ENCODE measurements around the gene MOGAT1.
"Not testable (repeated sequence)": the region's sequence is repeated elsewhere in the genome, so short reads cannot be mapped to it uniquely, and the experiment has no call there.

MOGAT1 gene

GRCh38 chr2:222670191-222671038 lies 1.0 kb upstream of the MOGAT1 start:
- DNase-seq (ENCODE audit: low read depth) = no peak

- DNase-seq (ENCODE audit: low read depth) = no peak
Measured at GRCh38 chr2:222672068-222672401, 577 bp downstream of the MOGAT1 start.

GRCh38 chr2:222673273-222673672 lies 1.8 kb downstream of the MOGAT1 start:
- no peak for DNase-seq (ENCODE audit: low read depth)

DNA sequence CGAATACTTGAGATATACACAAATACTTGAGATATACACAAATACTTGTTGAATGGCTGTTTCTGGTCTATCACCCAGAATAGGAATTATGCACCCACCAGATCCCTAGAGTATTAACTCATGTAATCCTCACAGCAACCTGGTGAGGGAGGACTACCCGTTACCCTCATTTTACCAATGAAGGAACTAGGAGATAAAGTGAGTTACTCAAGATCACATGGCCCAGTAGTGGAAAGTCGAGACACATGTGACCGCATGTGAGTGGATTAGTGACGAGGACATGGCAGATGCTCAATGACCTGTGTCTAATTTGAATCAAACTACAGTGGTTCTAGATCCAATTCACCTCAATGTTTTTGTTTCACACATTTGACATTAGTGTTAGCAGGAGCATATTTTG lies 2.4 kb downstream of the MOGAT1 start:
- DNase-seq (ENCODE audit: low read depth) = no peak

DNA sequence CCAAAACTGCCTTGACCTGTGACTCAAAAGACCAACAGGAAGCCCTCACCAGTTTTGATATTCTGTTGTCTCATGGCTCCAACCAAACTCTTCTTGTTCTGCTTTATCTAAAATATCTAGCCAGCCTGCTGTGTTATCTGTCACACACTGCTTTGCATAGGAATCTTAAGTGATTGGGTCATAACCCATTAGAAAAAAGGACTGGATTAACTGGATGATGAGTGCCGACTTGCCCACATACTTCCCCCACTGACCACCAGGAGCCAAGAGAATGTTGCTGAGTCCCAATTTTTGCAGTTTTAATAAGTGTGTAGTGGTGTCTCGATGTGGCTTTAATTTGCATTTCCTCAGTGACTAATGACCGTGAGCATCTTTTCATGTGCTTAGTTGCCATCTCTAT lies 6.5 kb downstream of the MOGAT1 start:
- DNase-seq (ENCODE audit: low read depth) = no peak

DNA sequence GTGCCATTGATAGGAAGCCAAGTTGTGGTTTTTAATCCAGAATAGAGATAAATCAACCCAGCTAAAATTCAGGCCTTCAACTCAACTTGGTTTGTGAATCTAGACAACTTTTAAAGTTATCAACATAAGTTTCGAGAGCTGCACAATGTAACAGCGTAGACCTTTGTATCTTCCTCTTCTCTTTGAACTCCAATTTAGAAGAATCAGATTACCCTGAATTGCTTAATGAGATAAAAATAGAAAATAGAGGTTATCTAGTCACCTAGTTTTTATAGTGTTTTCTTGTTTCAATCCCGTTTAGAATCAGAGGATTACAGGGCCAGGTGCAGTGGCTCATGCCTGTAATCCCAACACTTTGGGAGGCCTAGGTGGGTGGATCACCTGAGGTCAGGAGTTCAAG lies 12.3 kb downstream of the MOGAT1 start:
- DNase-seq (ENCODE audit: low read depth) = no peak

- DNase-seq (ENCODE audit: low read depth) = no peak
Measured at GRCh38 chr2:222686086-222686750, 14.8 kb downstream of the MOGAT1 start.

- DNase-seq (ENCODE audit: low read depth) = no peak
Measured at GRCh38 chr2:222688917-222689316, 17.5 kb downstream of the MOGAT1 start.

- no peak for DNase-seq (ENCODE audit: low read depth)
Measured at GRCh38 chr2:222689322-222689721, 17.9 kb downstream of the MOGAT1 start.

DNA sequence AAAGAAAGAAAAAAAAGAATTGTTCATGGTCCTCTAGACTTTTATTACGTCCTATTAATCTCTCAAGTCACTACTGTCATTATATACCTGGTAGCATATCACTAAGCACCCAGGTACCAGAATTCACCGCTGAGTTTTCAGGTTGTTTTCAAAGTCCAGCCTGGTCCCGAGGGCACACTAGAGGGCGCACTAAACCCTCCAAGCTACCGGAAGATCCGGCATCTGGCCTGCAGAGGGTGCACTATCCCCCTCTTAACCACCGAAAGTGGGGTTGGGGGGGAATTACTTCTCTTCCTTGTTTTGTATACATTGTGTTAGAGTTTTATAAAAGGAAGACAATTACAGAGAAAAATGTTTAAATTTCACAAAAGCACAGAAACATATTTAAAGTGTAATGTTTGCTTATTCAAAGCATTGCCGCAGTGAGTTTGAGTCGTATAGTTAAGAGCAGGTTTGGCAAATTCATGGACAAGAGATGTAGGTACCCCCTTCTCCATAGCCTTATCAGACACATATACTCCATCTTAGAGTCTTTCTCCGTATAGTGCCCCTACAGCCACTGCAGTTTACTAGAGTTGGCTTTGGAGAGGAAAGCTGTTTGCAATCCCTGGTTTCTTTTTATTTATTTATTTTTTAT lies 19.2 kb downstream of the MOGAT1 start:
- peak; percentile 38 for DNase-seq (ENCODE audit: low read depth)

GRCh38 chr2:222693413-222693812 lies 22.0 kb downstream of the MOGAT1 start:
- DNase-seq (ENCODE audit: low read depth) = not testable (repeated sequence)

DNA sequence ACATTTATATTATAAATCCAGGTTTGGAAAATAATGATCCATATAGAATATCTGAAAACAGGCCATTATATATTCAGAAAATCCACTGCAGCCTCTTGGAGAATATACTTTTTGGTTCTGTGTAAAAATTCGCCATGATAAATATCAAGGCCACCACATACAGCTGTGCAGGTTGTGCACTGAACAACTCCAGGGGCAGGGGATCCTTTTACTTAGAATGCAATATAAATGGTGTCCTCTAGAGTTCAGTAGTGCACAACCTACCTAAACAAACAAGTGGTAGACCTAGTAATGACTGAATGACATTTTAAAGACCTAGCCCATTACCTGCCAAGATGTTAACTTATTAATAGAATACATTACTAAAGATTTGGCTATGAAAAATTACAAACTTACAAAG lies 22.4 kb downstream of the MOGAT1 start:
- DNase-seq (ENCODE audit: low read depth) = no peak

DNA sequence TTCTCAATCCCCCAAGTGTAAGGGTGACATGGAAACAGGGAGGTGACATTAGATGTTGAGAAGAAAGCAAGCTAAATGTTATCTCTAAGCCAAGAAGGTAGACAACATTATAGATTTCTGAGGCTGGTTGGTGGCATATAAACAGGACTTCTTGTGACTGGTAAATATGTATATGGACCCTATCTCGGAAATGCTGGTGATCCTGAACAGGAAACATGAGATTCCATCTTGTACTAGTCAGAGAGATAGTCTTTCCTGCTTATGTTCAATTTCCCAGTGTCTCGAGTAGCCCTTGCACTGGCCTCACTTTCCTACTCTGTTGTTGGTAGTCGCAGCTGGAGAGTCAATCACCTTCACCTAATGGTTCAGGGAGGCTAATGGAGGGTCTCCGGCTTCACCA lies 26.8 kb downstream of the MOGAT1 start:
- DNase-seq (ENCODE audit: low read depth) = no peak

DNA sequence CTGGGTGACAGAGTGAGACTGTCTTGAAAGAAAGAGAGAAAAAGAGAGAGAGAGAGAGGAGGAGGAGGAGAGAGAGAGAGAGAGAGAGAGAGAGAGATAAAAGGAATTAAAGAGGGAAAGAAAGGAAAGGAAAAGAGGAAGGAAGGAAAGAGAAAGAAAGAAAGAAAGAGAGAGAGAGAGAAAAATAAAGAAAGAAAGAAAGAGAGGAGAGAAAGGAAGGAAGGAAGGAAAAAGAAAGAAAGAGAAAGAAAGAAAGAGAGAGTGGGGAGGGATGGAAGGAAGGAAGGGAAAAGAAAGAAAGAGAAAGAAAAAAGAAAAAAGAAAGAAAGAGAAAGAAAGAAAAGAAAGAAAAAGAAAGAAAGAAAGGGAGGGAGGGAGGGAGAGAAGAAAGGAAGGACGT lies 29.8 kb downstream of the MOGAT1 start:
- DNase-seq (ENCODE audit: low read depth) = no peak

GRCh38 chr2:222701721-222702131 lies 30.3 kb downstream of the MOGAT1 start:
- no peak for DNase-seq (ENCODE audit: low read depth)

DNA sequence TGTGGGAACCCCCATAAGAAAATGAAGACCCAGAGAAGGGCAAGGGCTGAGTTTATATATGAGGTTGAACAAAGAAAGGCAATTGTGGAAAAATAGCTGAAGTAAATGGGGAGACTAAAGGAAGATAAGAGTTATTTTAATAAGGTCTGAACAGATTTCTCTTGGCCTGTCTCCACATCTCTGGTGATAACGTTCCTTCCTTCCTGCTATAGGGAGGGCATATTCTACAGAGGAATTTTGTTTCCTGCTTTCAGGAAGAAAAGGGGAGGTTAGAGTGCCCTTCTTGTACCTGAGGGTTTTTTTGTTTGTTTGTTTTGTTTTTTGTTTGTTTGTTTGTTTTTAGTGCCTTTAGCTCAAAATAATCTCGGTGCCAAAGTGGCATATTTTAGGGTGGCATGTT lies 31.6 kb downstream of the MOGAT1 start:
- no peak for DNase-seq (ENCODE audit: low read depth)

- no peak for DNase-seq (ENCODE audit: low read depth)
Measured at GRCh38 chr2:222703886-222704285, 32.4 kb downstream of the MOGAT1 start.

DNA sequence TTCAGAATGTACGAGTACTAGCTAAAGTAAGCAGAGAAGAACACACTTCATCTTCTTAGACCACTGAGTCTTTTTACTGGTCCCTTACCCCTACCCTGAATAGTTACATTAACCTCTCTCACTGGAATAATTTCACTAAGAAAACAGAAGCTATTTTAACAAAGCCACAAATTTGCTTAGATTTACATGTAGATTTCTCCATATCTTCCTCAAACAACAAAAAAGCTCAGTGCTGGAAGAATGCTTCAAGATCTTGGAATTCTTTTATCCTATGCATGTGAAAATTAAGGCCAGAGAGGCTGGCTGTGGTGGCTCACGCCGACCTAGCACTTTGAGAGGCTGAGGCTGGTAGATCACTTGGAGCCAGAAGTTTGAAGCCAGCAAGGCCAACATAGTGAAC lies 35.2 kb downstream of the MOGAT1 start:
- DNase-seq (ENCODE audit: low read depth) = no peak

DNA sequence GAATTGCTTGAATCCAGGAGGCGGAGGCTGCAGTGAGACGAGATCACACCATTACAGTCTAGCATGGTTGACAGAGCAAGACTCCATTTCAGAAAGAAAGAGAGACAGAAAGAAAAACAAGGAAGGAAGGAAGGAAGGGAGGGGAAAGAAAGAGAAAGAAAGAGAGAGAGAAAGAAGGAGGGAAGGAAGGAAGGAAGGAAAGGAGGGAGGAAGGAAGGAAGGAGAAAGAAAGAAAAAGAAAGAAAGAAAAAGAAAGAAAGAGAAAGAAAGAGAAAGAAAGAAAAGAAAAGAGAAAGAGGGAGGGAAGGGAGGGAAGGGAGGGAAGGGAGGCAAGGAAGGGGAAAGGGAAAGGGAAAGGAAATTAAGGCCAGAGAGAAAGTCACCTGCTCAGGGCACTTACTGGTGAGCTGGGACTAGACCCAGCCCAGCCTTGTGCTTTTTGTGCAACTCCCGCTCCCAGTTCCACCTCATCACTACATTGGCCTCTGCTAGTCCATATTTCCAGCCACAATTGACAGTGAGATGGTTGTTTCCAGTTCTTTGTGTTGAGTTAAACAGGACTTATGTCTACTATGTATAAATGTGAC lies 35.7 kb downstream of the MOGAT1 start:
- no peak for DNase-seq (ENCODE audit: low read depth)

- DNase-seq (ENCODE audit: low read depth) = no peak
Measured at GRCh38 chr2:222707689-222708273, 36.3 kb downstream of the MOGAT1 start.

- peak; percentile 58 for DNase-seq (ENCODE audit: low read depth)
Measured at GRCh38 chr2:222708274-222708710, 36.8 kb downstream of the MOGAT1 start.

GRCh38 chr2:222709191-222709891 lies 37.9 kb downstream of the MOGAT1 start:
- DNase-seq (ENCODE audit: low read depth) = no peak
